IMR-90 (cell line): ENCODE measurements around the gene PIP5K1C. TPM values are rescaled to one million over a fixed set of nuclear protein-coding genes. Genes with fewer than 3 reads are reported as not detected.

Experiments used
- ATAC-seq: fragments of 200-7000 bp; cut with Tn5 transposase; 2 replicates; pipeline ENCODE4 v1.9.1; 2020; ENCODE audit warnings: low read depth, mild to moderate bottlenecking, moderate library complexity
- BruUV-seq: library from RNA; stranded (reverse); fragments of 400-500 nt; replicated peaks from 2 replicates; lab custom pipeline; 2021; lab: Mats Ljungman, UMichigan
- CTCF ChIA-PET: fragments of 300-600 bp; formaldehyde crosslinking; extraction: SDS; loops from one replicate; lab custom pipeline; 2021; ENCODE audit warnings: antibody characterized with exemption; lab: Yijun Ruan, JAX
- POLR2A ChIA-PET: fragments of 300-600 bp; sonication (Branson Sonifier 250); formaldehyde crosslinking; loops from one replicate; lab custom pipeline; 2022; ENCODE audit warnings: antibody characterized with exemption; ENCODE audit not compliant: unreplicated experiment; lab: Charles Lee
- DNase-seq: peaks from one replicate; pipeline ENCODE4 v3.0.0; 2013
- H2AFZ ChIP-seq: replicated peaks from 2 replicates; pipeline ENCODE3; 2013; ENCODE audit warnings: low read length, mild to moderate bottlenecking; ENCODE audit not compliant: poor library complexity
- H2AK5ac ChIP-seq: 2 replicates; pipeline ENCODE4 v1.6.1; 2013; ENCODE audit warnings: low read depth, low read length, inconsistent platforms
- H2AK9ac ChIP-seq: replicated peaks from 2 replicates; pipeline ENCODE3; 2013; ENCODE audit warnings: mild to moderate bottlenecking, low read depth, low read length, moderate library complexity; ENCODE audit not compliant: poor library complexity
- H2BK120ac ChIP-seq: 2 replicates; pipeline ENCODE4 v1.6.1; 2013; ENCODE audit warnings: low read depth, low read length, inconsistent platforms
- H2BK15ac ChIP-seq: 3 replicates; pipeline ENCODE4 v1.6.1; 2013; ENCODE audit warnings: low read depth, low read length, inconsistent platforms
- H2BK20ac ChIP-seq: 2 replicates; pipeline ENCODE4 v1.6.1; 2013; ENCODE audit warnings: low read depth, mild to moderate bottlenecking, inconsistent platforms, low read length, moderate library complexity
- H2BK5ac ChIP-seq: 2 replicates; pipeline ENCODE4 v1.6.1; 2013; ENCODE audit warnings: mild to moderate bottlenecking, low read depth, low read length, inconsistent platforms; ENCODE audit not compliant: poor library complexity, severe bottlenecking
- H3K14ac ChIP-seq: replicated peaks from 2 replicates; pipeline ENCODE4 v1.6.1; 2013; ENCODE audit warnings: low read depth, low read length, inconsistent platforms
- H3K18ac ChIP-seq: 2 replicates; pipeline ENCODE4 v1.6.1; 2013; ENCODE audit warnings: low read depth, low read length, control low read depth
- H3K23ac ChIP-seq: 2 replicates; pipeline ENCODE4 v1.6.1; 2013; ENCODE audit warnings: low read depth, low read length, inconsistent platforms
- H3K27ac ChIP-seq: 2 replicates; pipeline ENCODE4 v1.5.1; 2013; ENCODE audit warnings: mild to moderate bottlenecking, control low read depth, low read length; ENCODE audit not compliant: insufficient read depth
- H3K27me3 ChIP-seq: 2 replicates; pipeline ENCODE4 v1.6.1; 2013; ENCODE audit warnings: low read length; ENCODE audit not compliant: control insufficient read depth, insufficient read depth
- H3K36me3 ChIP-seq: 2 replicates; pipeline ENCODE4 v1.6.1; 2013; ENCODE audit warnings: low read length, mixed read lengths; ENCODE audit not compliant: control insufficient read depth, insufficient read depth
- H3K4ac ChIP-seq: 2 replicates; pipeline ENCODE4 v1.6.1; 2013; ENCODE audit warnings: low read depth, low read length, inconsistent platforms
- H3K4me1 ChIP-seq: 2 replicates; pipeline ENCODE4 v1.6.1; 2013; ENCODE audit warnings: low read length, mixed read lengths; ENCODE audit not compliant: control insufficient read depth, insufficient read depth
- H3K4me2 ChIP-seq: 2 replicates; pipeline ENCODE4 v1.6.1; 2013; ENCODE audit warnings: low read depth, mild to moderate bottlenecking, control low read depth, low read length, moderate library complexity
- H3K4me3 ChIP-seq: 2 replicates; pipeline ENCODE4 v1.5.1; 2013; ENCODE audit warnings: low read depth, mild to moderate bottlenecking, control low read depth, low read length, moderate library complexity; ENCODE audit not compliant: insufficient read depth
- H3K56ac ChIP-seq: 2 replicates; pipeline ENCODE4 v1.6.1; 2013; ENCODE audit warnings: low read length, inconsistent platforms; ENCODE audit not compliant: insufficient read depth; ENCODE audit errors: extremely low read depth
- H3K79me1 ChIP-seq, 2 experiments: 2 replicates each; pipeline ENCODE4 v1.6.1; 2013; ENCODE audit warnings: low read length in 2 of 2, inconsistent platforms in 1 of 2, low read depth in 1 of 2
- H3K9ac ChIP-seq: 2 replicates; pipeline ENCODE4 v1.6.1; 2013; ENCODE audit warnings: low read depth, low read length, control low read depth
- H3K9me1 ChIP-seq: 2 replicates; pipeline ENCODE4 v1.6.1; 2013; ENCODE audit warnings: low read length, inconsistent platforms; ENCODE audit not compliant: insufficient read depth
- H3K9me3 ChIP-seq: 2 replicates; pipeline ENCODE4 v1.6.1; 2013; ENCODE audit warnings: low read length; ENCODE audit not compliant: control insufficient read depth, insufficient read depth
- H4K20me1 ChIP-seq: 2 replicates; pipeline ENCODE4 v1.6.1; 2013; ENCODE audit warnings: low read length, inconsistent platforms; ENCODE audit not compliant: insufficient read depth
- H4K5ac ChIP-seq: 2 replicates; pipeline ENCODE4 v1.6.1; 2013; ENCODE audit warnings: mild to moderate bottlenecking, low read depth, low read length, control low read depth
- H4K8ac ChIP-seq, 2 experiments: 2 replicates each; pipeline ENCODE4 v1.6.1; 2013; ENCODE audit warnings: low read depth in 2 of 2, low read length in 2 of 2, control low read depth in 1 of 2, inconsistent platforms in 1 of 2
- H4K91ac ChIP-seq: 2 replicates; pipeline ENCODE4 v1.6.1; 2013; ENCODE audit warnings: low read depth, low read length, inconsistent platforms; ENCODE audit not compliant: insufficient read depth
- BHLHE40 ChIP-seq: fragments of 150-350 bp; IDR thresholded peaks from 2 replicates; pipeline ENCODE4 v1.6.1; 2016; ENCODE audit warnings: mild to moderate bottlenecking, low read depth, low read length
- CEBPB ChIP-seq: IDR thresholded peaks from 2 replicates; pipeline ENCODE4 v1.6.1; 2012; ENCODE audit warnings: low read depth, low read length, improper control_type of control experiment
- CHD1 ChIP-seq: IDR thresholded peaks from 2 replicates; pipeline ENCODE4 v1.6.1; 2012; ENCODE audit warnings: low read depth, low read length, improper control_type of control experiment
- CTCF ChIP-seq: conservative IDR thresholded peaks from 2 replicates; pipeline ENCODE4 v1.5.1; 2012; ENCODE audit warnings: mild to moderate bottlenecking, low read depth, low read length, improper control_type of control experiment
- FOS ChIP-seq: fragments of 150-350 bp; IDR thresholded peaks from 2 replicates; pipeline ENCODE4 v1.6.1; 2016; ENCODE audit warnings: low read depth, low read length
- MAFK ChIP-seq: IDR thresholded peaks from 2 replicates; pipeline ENCODE4 v1.6.1; 2012; ENCODE audit warnings: low read depth, low read length, improper control_type of control experiment
- MAZ ChIP-seq: IDR thresholded peaks from 2 replicates; pipeline ENCODE4 v1.6.1; 2012; ENCODE audit warnings: low read depth, mild to moderate bottlenecking, low read length, improper control_type of control experiment, moderate library complexity, borderline replicate concordance
- MXI1 ChIP-seq: IDR thresholded peaks from 2 replicates; pipeline ENCODE4 v1.6.1; 2012; ENCODE audit warnings: low read depth, mild to moderate bottlenecking, low read length, moderate library complexity, borderline replicate concordance
- NFE2L2 ChIP-seq: fragments of 150-350 bp; IDR thresholded peaks from 2 replicates; pipeline ENCODE4 v1.6.1; 2016; ENCODE audit warnings: low read depth, mild to moderate bottlenecking, low read length
- POLR2A ChIP-seq: IDR thresholded peaks from 2 replicates; pipeline ENCODE4 v1.6.1; 2012; ENCODE audit warnings: mild to moderate bottlenecking, low read depth, low read length
- RAD21 ChIP-seq: IDR thresholded peaks from 2 replicates; pipeline ENCODE4 v1.6.1; 2012; ENCODE audit warnings: low read length, improper control_type of control experiment
- RCOR1 ChIP-seq: IDR thresholded peaks from 2 replicates; pipeline ENCODE4 v1.6.1; 2012; ENCODE audit warnings: mild to moderate bottlenecking, low read length, improper control_type of control experiment; ENCODE audit not compliant: insufficient replicate concordance
- RFX5 ChIP-seq: IDR thresholded peaks from 2 replicates; pipeline ENCODE4 v1.8.0; 2012; ENCODE audit warnings: low read depth, mild to moderate bottlenecking, low read length, moderate library complexity
- SMC3 ChIP-seq: fragments of 150-350 bp; IDR thresholded peaks from 2 replicates; pipeline ENCODE4 v1.6.1; 2016; ENCODE audit warnings: low read depth, mild to moderate bottlenecking, antibody characterized with exemption, low read length, moderate library complexity
- USF2 ChIP-seq: fragments of 150-350 bp; IDR thresholded peaks from 2 replicates; pipeline ENCODE4 v1.6.1; 2017; ENCODE audit warnings: mild to moderate bottlenecking, antibody characterized with exemption, low read length, low read depth
- WGBS, 2 experiments: methylation state at CpG; one replicate each; pipeline versions ENCODE4 v1.1.5 to v1.1.7; 2013; ENCODE audit warnings: missing lambda C conversion rate in 2 of 2; ENCODE audit not compliant: insufficient read length in 1 of 2; ENCODE audit errors: extremely low coverage in 2 of 2; 5-methylcytosine and 5-hydroxymethylcytosine counted together
- dilution Hi-C: fragments of 300-500 bp; cut with HindIII; formaldehyde crosslinking; loops from one replicate; pipeline ENCODE4 v1.14.3; 2018; ENCODE audit warnings: low sequenced_read_pairs; ENCODE audit not compliant: unreplicated experiment
- in situ Hi-C: fragments of 300-500 bp; cut with MboI; formaldehyde crosslinking; loops from 3 replicates; pipeline ENCODE4 v1.14.3; 2019; ENCODE audit warnings: low sequenced_read_pairs, inconsistent platforms, mixed read lengths
- intact Hi-C: fragments of 100-400 bp; cut with micrococcal nuclease; formaldehyde crosslinking; loops from 2 replicates; pipeline ENCODE4 v1.10.0; 2022
- polyA plus RNA-seq, 3 experiments: library from polyadenylated mRNA; depleted of rRNA; stranded (reverse); fragments of >200 nt; gene quantifications; 2 replicates each; pipeline ENCODE4 v1.2.3, GENCODE V29; 2012; ENCODE audit warnings: low replicate concordance in 1 of 3
- total RNA-seq: library from RNA; depleted of rRNA; stranded (reverse); fragments of >200 nt; gene quantifications from 2 replicates; pipeline ENCODE4 v1.2.3, GENCODE V29; 2012
- TF ChIP-seq, protein P1 (sequence below): fragments of 150-350 bp; IDR thresholded peaks from 2 replicates; pipeline ENCODE4 v1.6.1; 2016; ENCODE audit warnings: low read depth, mild to moderate bottlenecking, low read length, moderate library complexity, borderline replicate concordance

The PIP5K1C gene
- total and polyA plus RNA-seq, 2 of the 4 experiments (the other 2 are of a cell fraction) = 13.6 to 23.3 TPM

DNA sequence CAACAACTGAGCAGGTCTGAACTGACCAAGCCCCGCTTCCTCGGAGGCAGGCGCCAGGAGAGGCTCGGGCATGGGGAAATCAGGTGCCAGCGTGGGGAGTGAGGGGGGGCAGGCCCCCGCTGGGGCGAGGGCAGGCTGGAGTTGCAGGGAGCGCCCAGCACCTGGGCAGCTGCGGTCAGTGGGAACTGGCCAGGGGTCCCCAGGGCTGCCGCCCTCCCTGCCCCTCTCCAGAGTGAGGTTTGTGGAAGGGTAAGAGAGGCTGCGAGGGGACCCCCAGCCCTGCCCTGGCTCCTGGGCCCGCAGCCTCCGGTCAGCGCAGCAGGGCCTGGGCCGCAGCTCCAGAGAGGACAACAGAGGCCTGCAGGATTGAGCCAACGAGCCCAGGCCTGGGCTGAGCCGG is 32.5 kb downstream of the PIP5K1C start:
- no peak overlapping the region for H2AFZ ChIP-seq
- no TSS peak for BruUV-seq
- no peak overlapping the region for H3K14ac ChIP-seq
- dilution Hi-C loops (no loop called here), in situ Hi-C loops (loop anchor here (5.0 kb wide), 1 partner anchor 35 kb away; the partner anchor contains the start of gene PIP5K1C), intact Hi-C loops (loop anchor here (5.0 to 10.0 kb wide), 3 partner anchors 155 to 537 kb away; no protein-coding TSS in a partner anchor)
- H3K27me3 ChIP-seq = no peaks in the 10 kb centered on the region
- H2AK5ac ChIP-seq = no peak overlapping the region
- DNase-seq = no peak
- no peaks in the 10 kb centered on the region for H3K9me3 ChIP-seq
- TF ChIP-seq MAZ (no peak), MAFK (no peak), NFE2L2 (no peak), SMC3 (no peak), MXI1 (no peak), RCOR1 (no peak), USF2 (no peak), CTCF (no peak), CHD1 (no peak), BHLHE40 (no peak), FOS (no peak), CEBPB (no peak), RFX5 (no peak), POLR2A (no peak), RAD21 (no peak)
- TF ChIP-seq, protein P1, sequence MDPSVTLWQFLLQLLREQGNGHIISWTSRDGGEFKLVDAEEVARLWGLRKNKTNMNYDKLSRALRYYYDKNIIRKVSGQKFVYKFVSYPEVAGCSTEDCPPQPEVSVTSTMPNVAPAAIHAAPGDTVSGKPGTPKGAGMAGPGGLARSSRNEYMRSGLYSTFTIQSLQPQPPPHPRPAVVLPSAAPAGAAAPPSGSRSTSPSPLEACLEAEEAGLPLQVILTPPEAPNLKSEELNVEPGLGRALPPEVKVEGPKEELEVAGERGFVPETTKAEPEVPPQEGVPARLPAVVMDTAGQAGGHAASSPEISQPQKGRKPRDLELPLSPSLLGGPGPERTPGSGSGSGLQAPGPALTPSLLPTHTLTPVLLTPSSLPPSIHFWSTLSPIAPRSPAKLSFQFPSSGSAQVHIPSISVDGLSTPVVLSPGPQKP = no peak
- no peak overlapping the region for H3K23ac ChIP-seq
- H4K8ac ChIP-seq = no peak overlapping the region
- H3K9ac ChIP-seq = no peak overlapping the region
- H3K18ac ChIP-seq = no peak overlapping the region
- peaks cover 22% of the 10 kb centered on the region for H3K4me1 ChIP-seq
- peaks cover 29% of the 10 kb centered on the region for H4K20me1 ChIP-seq
- 96% methylated on average over 5 of the region's 17 CpGs; no CpG with 5 or more reads in 1 of the 2 experiments for WGBS, 2 experiments
- H3K36me3 ChIP-seq = peaks cover 17% of the 10 kb centered on the region
- ChIA-PET CTCF (no interaction called here), POLR2A (no interaction called here)
- no peak overlapping the region for H3K4me2 ChIP-seq
- no peak overlapping the region for H2BK20ac ChIP-seq
- no peak overlapping the region for H3K4me3 ChIP-seq
- H2AK9ac ChIP-seq = no peak overlapping the region
- peaks cover 15 to 55% of the 10 kb centered on the region in 2 experiments for H3K79me1 ChIP-seq
- H3K9me1 ChIP-seq = no peaks in the 10 kb centered on the region
- no peak overlapping the region for H2BK120ac ChIP-seq
- ATAC-seq = no peak
- no peak overlapping the region for H2BK5ac ChIP-seq
- no peak overlapping the region for H3K27ac ChIP-seq
- H4K5ac ChIP-seq = no peak overlapping the region
- H3K4ac ChIP-seq = no peak overlapping the region
- no peak overlapping the region for H2BK15ac ChIP-seq
- H3K56ac ChIP-seq = no peak overlapping the region
- H4K91ac ChIP-seq = no peak overlapping the region
